Caco-2 (cell line): Measurements from ENCODE around the gene FZD10. TPM values are rescaled to one million over a fixed set of nuclear protein-coding genes. Genes with fewer than 3 reads are reported as not detected.

Experiments
- BruUV-seq: library from RNA; stranded (reverse); fragments of 400-500 nt; replicated peaks from 2 replicates; lab custom pipeline; 2021; lab: Mats Ljungman, UMichigan
- CTCF ChIA-PET: fragments of 300-600 bp; sonication (Branson Sonifier 250); formaldehyde crosslinking; loops from one replicate; lab custom pipeline; 2022; ENCODE audit warnings: antibody characterized with exemption; lab: Charles Lee
- POLR2A ChIA-PET: fragments of 300-600 bp; sonication (Branson Sonifier 250); formaldehyde crosslinking; loops from one replicate; lab custom pipeline; 2022; ENCODE audit warnings: antibody characterized with exemption; lab: Charles Lee
- DNase-seq, 2 experiments: peaks; one replicate each; pipeline versions ENCODE4 v3.0.0 to v3.0.0-alpha.2; 2020 to 2022
- H3K27me3 ChIP-seq: replicated peaks from 2 replicates; pipeline ENCODE4 v1.6.0; 2011; ENCODE audit warnings: low read length; ENCODE audit not compliant: control insufficient read depth, insufficient read depth
- H3K36me3 ChIP-seq: 2 replicates; pipeline ENCODE4 v1.5.1; 2011; ENCODE audit warnings: low read length; ENCODE audit not compliant: control insufficient read depth, insufficient read depth
- H3K4me1 ChIP-seq: fragments of 250-450 bp; sonication (Bioruptor Pico); 2 replicates; pipeline ENCODE4 v1.5.1; 2020; ENCODE audit warnings: mild to moderate bottlenecking
- H3K4me3 ChIP-seq: 2 replicates; pipeline ENCODE4 v1.5.1; 2011; ENCODE audit warnings: low read depth, mild to moderate bottlenecking, control low read depth, low read length
- H3K9me3 ChIP-seq: fragments of 250-450 bp; sonication (Bioruptor Pico); 2 replicates; pipeline ENCODE4 v1.5.1; 2020; ENCODE audit warnings: mild to moderate bottlenecking, moderate library complexity
- H3K27ac Mint-ChIP-seq: one replicate; pipeline ENCODE4 v1.8.0; 2022; ENCODE audit warnings: mixed read lengths; ENCODE audit not compliant: unreplicated experiment
- H3K27me3 Mint-ChIP-seq: one replicate; pipeline ENCODE4 v1.8.0; 2022; ENCODE audit warnings: mixed read lengths; ENCODE audit not compliant: insufficient read depth, unreplicated experiment
- H3K36me3 Mint-ChIP-seq: one replicate; pipeline ENCODE4 v1.8.0; 2022; ENCODE audit warnings: mild to moderate bottlenecking, mixed read lengths; ENCODE audit not compliant: insufficient read depth, unreplicated experiment
- H3K4me1 Mint-ChIP-seq: one replicate; pipeline ENCODE4 v1.8.0; 2022; ENCODE audit warnings: low read depth, mixed read lengths; ENCODE audit not compliant: unreplicated experiment
- H3K4me3 Mint-ChIP-seq: one replicate; pipeline ENCODE4 v1.8.0; 2022; ENCODE audit warnings: mild to moderate bottlenecking, moderate library complexity, mixed read lengths; ENCODE audit not compliant: unreplicated experiment
- H3K9me3 Mint-ChIP-seq: one replicate; pipeline ENCODE4 v1.8.0; 2022; ENCODE audit warnings: mixed read lengths; ENCODE audit not compliant: unreplicated experiment
- CTCF ChIP-seq, 2 experiments: fragments of 200-600 bp in 1 of 2; IDR thresholded peaks; 1 replicate in 1 of 2; 2 replicates in 1 of 2; pipeline versions ENCODE4 v1.5.1 to v1.8.0; 2011 to 2022; ENCODE audit warnings: antibody characterized with exemption in 1 of 2, control low read depth in 1 of 2, inconsistent platforms in 1 of 2, low read depth in 1 of 2, low read length in 1 of 2, mild to moderate bottlenecking in 1 of 2, moderate library complexity in 1 of 2; ENCODE audit not compliant: insufficient read depth in 1 of 2, severe bottlenecking in 1 of 2, unreplicated experiment in 1 of 2
- intact Hi-C: fragments of 100-400 bp; cut with micrococcal nuclease; formaldehyde crosslinking; loops from one replicate; pipeline ENCODE4 v1.10.0; 2022; ENCODE audit not compliant: unreplicated experiment
- total RNA-seq: library from RNA; stranded (reverse); gene quantifications from 2 replicates; pipeline ENCODE4 v1.2.3, GENCODE V29; 2022

Gene FZD10
- total RNA-seq, 1 experiment from 2014 or later = 0.09 TPM

GRCh38 chr12:130203151-130203550 is 40.9 kb downstream of the FZD10 start:
- ChIA-PET CTCF (no interaction called here), POLR2A (no interaction called here)
- Mint-ChIP-seq H3K36me3 (peaks cover 6% of the 10 kb centered on the region), H3K9me3 (no peaks in the 10 kb centered on the region), H3K4me3 (no peak overlapping the region), H3K4me1 (no peaks in the 10 kb centered on the region), H3K27me3 (no peaks in the 10 kb centered on the region), H3K27ac (no peak overlapping the region)
- BruUV-seq = no TSS peak
- Histone ChIP-seq H3K4me1 (no peaks in the 10 kb centered on the region), H3K27me3 (no peaks in the 10 kb centered on the region), H3K9me3 (no peaks in the 10 kb centered on the region), H3K4me3 (no peak overlapping the region), H3K36me3 (no peaks in the 10 kb centered on the region)
- DNase-seq = no peak
- intact Hi-C loops = no loop called here
- no peak for TF ChIP-seq CTCF (IDR thresholded peaks at IDR 0.05; ENCODE audit: insufficient read depth in 1 of 2, low read depth in 1 of 2, low read length in 1 of 2, severe bottlenecking in 1 of 2, unreplicated experiment in 1 of 2)

GRCh38 chr12:130204541-130204953 is 42.3 kb downstream of the FZD10 start:
- Mint-ChIP-seq H3K36me3 (peaks cover 6% of the 10 kb centered on the region), H3K27ac (no peak overlapping the region), H3K27me3 (no peaks in the 10 kb centered on the region), H3K4me3 (no peak overlapping the region), H3K9me3 (no peaks in the 10 kb centered on the region), H3K4me1 (no peaks in the 10 kb centered on the region)
- ChIA-PET POLR2A (no interaction called here), CTCF (no interaction called here)
- intact Hi-C loops = no loop called here
- no peak overlapping the region for H3K4me3 ChIP-seq
- no peak for TF ChIP-seq CTCF (IDR thresholded peaks at IDR 0.05; ENCODE audit: insufficient read depth in 1 of 2, low read depth in 1 of 2, low read length in 1 of 2, severe bottlenecking in 1 of 2, unreplicated experiment in 1 of 2)
- no peaks in the 10 kb centered on the region for H3K9me3 ChIP-seq
- H3K27me3 ChIP-seq = no peaks in the 10 kb centered on the region
- DNase-seq = no peak
- no peaks in the 10 kb centered on the region for H3K36me3 ChIP-seq
- H3K4me1 ChIP-seq = no peaks in the 10 kb centered on the region
- no TSS peak for BruUV-seq

GRCh38 chr12:130205495-130205894 is 43.2 kb downstream of the FZD10 start:
- ChIA-PET POLR2A (no interaction called here), CTCF (no interaction called here)
- Histone ChIP-seq H3K36me3 (no peaks in the 10 kb centered on the region), H3K4me3 (no peak overlapping the region), H3K9me3 (no peaks in the 10 kb centered on the region), H3K27me3 (no peaks in the 10 kb centered on the region), H3K4me1 (no peaks in the 10 kb centered on the region)
- peaks cover 6% of the 10 kb centered on the region for H3K36me3 Mint-ChIP-seq
- TF ChIP-seq CTCF (IDR thresholded peaks at IDR 0.05; ENCODE audit: insufficient read depth in 1 of 2, low read depth in 1 of 2, low read length in 1 of 2, severe bottlenecking in 1 of 2, unreplicated experiment in 1 of 2) = no peak
- no peak overlapping the region for H3K4me3 Mint-ChIP-seq
- DNase-seq = no peak
- H3K27me3 Mint-ChIP-seq = no peaks in the 10 kb centered on the region
- H3K27ac Mint-ChIP-seq = no peak overlapping the region
- no peaks in the 10 kb centered on the region for H3K9me3 Mint-ChIP-seq
- no TSS peak for BruUV-seq
- H3K4me1 Mint-ChIP-seq = no peaks in the 10 kb centered on the region
- intact Hi-C loops = no loop called here
